HG02623 (cell line): ENCODE data around the gene SPSB2.
"Not testable (repeated sequence)": the region's sequence is repeated elsewhere in the genome, so short reads cannot be mapped to it uniquely, and the experiment has no call there.

Experiments
- ATAC-seq: cut with Tn5 transposase; IDR thresholded peaks from one replicate; pipeline ENCODE4 v1.9.1; 2021; ENCODE audit warnings: moderate library complexity; ENCODE audit not compliant: unreplicated experiment

The SPSB2 gene

GRCh38 chr12:6902448-6902847, 29.3 kb upstream of the SPSB2 start:
- no peak for ATAC-seq

- ATAC-seq: no peak
These were observed 26.9 kb upstream of the SPSB2 start for GRCh38 chr12:6899837-6900519.

- ATAC-seq: no peak
These were observed 26.3 kb upstream of the SPSB2 start for GRCh38 chr12:6899427-6899826.

GRCh38 chr12:6896846-6897435, 23.8 kb upstream of the SPSB2 start:
- no peak for ATAC-seq

GRCh38 chr12:6894321-6894720, 21.2 kb upstream of the SPSB2 start:
- no peak for ATAC-seq

GRCh38 chr12:6892683-6893082, 19.6 kb upstream of the SPSB2 start:
- ATAC-seq: not testable (repeated sequence)

GRCh38 chr12:6891646-6892001, 18.5 kb upstream of the SPSB2 start:
- peak; percentile 8 for ATAC-seq

GRCh38 chr12:6890789-6891645, 17.9 kb upstream of the SPSB2 start:
- ATAC-seq: peak; percentile 89

GRCh38 chr12:6889775-6890573, 16.9 kb upstream of the SPSB2 start:
- not testable (repeated sequence) for ATAC-seq

- not testable (repeated sequence) for ATAC-seq
These were observed 15.7 kb upstream of the SPSB2 start for GRCh38 chr12:6888794-6889193.

GRCh38 chr12:6888360-6888759, 15.3 kb upstream of the SPSB2 start:
- ATAC-seq: no peak

- ATAC-seq: no peak
These were observed 14.4 kb upstream of the SPSB2 start for GRCh38 chr12:6887460-6887859.

- ATAC-seq: not testable (repeated sequence)
These were observed 13.3 kb upstream of the SPSB2 start for GRCh38 chr12:6886206-6886999.

GRCh38 chr12:6884539-6884938, 11.4 kb upstream of the SPSB2 start:
- no peak for ATAC-seq

GRCh38 chr12:6883683-6884082, 10.6 kb upstream of the SPSB2 start:
- no peak for ATAC-seq

- no peak for ATAC-seq
These were observed 10.1 kb upstream of the SPSB2 start for GRCh38 chr12:6883252-6883651.

- ATAC-seq: not testable (repeated sequence)
These were observed 6.7 kb upstream of the SPSB2 start for GRCh38 chr12:6879824-6880223.

GRCh38 chr12:6874015-6874368, 889 bp upstream of the SPSB2 start:
- not testable (repeated sequence) for ATAC-seq

GRCh38 chr12:6872073-6873048, 742 bp downstream of the SPSB2 start:
- no peak for ATAC-seq
